Measurements from ENCODE around the gene TRIM25.

Gene TRIM25

GRCh38 chr17:56861899-56862298, 52.0 kb downstream of the TRIM25 start:
- DNase-seq, result no peak

GRCh38 chr17:56851008-56851407, 62.8 kb downstream of the TRIM25 start:
- no peak for DNase-seq

- DNase-seq, result no peak
Observed at GRCh38 chr17:56850591-56850990, 63.3 kb downstream of the TRIM25 start.

GRCh38 chr17:56849131-56849530, 64.7 kb downstream of the TRIM25 start:
- DNase-seq, result no peak

- DNase-seq, result no peak
Observed at GRCh38 chr17:56847106-56847505, 66.7 kb downstream of the TRIM25 start.

- no peak for DNase-seq
Observed at GRCh38 chr17:56845934-56846333, 67.9 kb downstream of the TRIM25 start.

- no peak for DNase-seq
Observed at GRCh38 chr17:56842577-56842976, 71.3 kb downstream of the TRIM25 start.

- no peak for DNase-seq
Observed at GRCh38 chr17:56838687-56839086, 75.2 kb downstream of the TRIM25 start.
